H1 (cell line): Measurements from ENCODE around the gene CHD2. TPM values are rescaled to one million over a fixed set of nuclear protein-coding genes. Genes with fewer than 3 reads are reported as not detected.
A peak's percentile ranks its signal among the peaks of the same experiment; 100 is the strongest.

ENCODE experiments used
- CTCF ChIA-PET: fragments of 300-600 bp; sonication (Branson Sonifier 250); formaldehyde crosslinking; loops from one replicate; lab custom pipeline; 2021; ENCODE audit not compliant: partially characterized antibody; lab: Charles Lee
- POLR2A ChIA-PET: fragments of 300-600 bp; sonication (Branson Sonifier 250); formaldehyde crosslinking; loops from one replicate; lab custom pipeline; 2021; ENCODE audit warnings: inconsistent platforms; ENCODE audit not compliant: partially characterized antibody; lab: Charles Lee
- DNase-seq, 2 experiments: peaks; one replicate each; pipeline versions ENCODE4 v3.0.0 to v3.0.0-alpha.2; 2010 to 2022; ENCODE audit warnings: low spot score in 2 of 2, low read depth in 1 of 2, mixed read lengths in 1 of 2
- FAIRE-seq: peaks from 2 replicates; lab custom pipeline; 2011; peaks lifted over from hg19 to GRCh38; lab: Jason Lieb, UNC
- H2AFZ ChIP-seq: 2 replicates; pipeline ENCODE4 v1.8.1; 2012; ENCODE audit warnings: low read length, inconsistent platforms
- H2AK5ac ChIP-seq: 2 replicates; pipeline ENCODE4 v1.6.1; 2013; ENCODE audit warnings: low read depth, low read length
- H2BK120ac ChIP-seq: replicated peaks from 2 replicates; pipeline ENCODE3; 2013; ENCODE audit warnings: low read depth, low read length, inconsistent platforms
- H2BK12ac ChIP-seq: 2 replicates; pipeline ENCODE4 v1.6.1; 2013; ENCODE audit warnings: low read depth, low read length
- H2BK15ac ChIP-seq: 2 replicates; pipeline ENCODE4 v1.6.1; 2013; ENCODE audit warnings: low read length
- H2BK20ac ChIP-seq: 2 replicates; pipeline ENCODE4 v1.6.1; 2013; ENCODE audit warnings: low read length
- H2BK5ac ChIP-seq: 2 replicates; pipeline ENCODE4 v1.6.1; 2013; ENCODE audit warnings: low read depth, low read length
- H3K14ac ChIP-seq: 2 replicates; pipeline ENCODE4 v1.6.1; 2013; ENCODE audit warnings: inconsistent platforms; ENCODE audit not compliant: insufficient read length
- H3K18ac ChIP-seq: 2 replicates; pipeline ENCODE4 v1.6.1; 2013; ENCODE audit warnings: low read length; ENCODE audit errors: extremely low read depth
- H3K23ac ChIP-seq: 2 replicates; pipeline ENCODE4 v1.6.1; 2013; ENCODE audit warnings: inconsistent platforms; ENCODE audit not compliant: insufficient read length
- H3K23me2 ChIP-seq: 2 replicates; pipeline ENCODE4 v1.6.1; 2013; ENCODE audit warnings: low read depth, low read length
- H3K27ac ChIP-seq: 2 replicates; pipeline ENCODE4 v1.6.1; 2011; ENCODE audit warnings: low read depth, low read length, inconsistent platforms
- H3K27me3 ChIP-seq, 4 experiments: replicated peaks in 1 of 4; 1 replicate in 1 of 4; 2 replicates in 3 of 4; pipeline versions ENCODE4 v1.6.1 to v1.8.1; 2011 to 2013; ENCODE audit warnings: low read length in 3 of 4, mild to moderate bottlenecking in 3 of 4, inconsistent platforms in 2 of 4, mixed read lengths in 2 of 4, moderate library complexity in 1 of 4; ENCODE audit not compliant: control insufficient read depth in 3 of 4, insufficient read depth in 3 of 4; ENCODE audit errors: extremely low read depth in 1 of 4
- H3K36me3 ChIP-seq, 4 experiments: 2 replicates each; pipeline versions ENCODE4 v1.6.1 to v1.8.1; 2011 to 2013; ENCODE audit warnings: mild to moderate bottlenecking in 4 of 4, low read length in 3 of 4, moderate library complexity in 2 of 4, control low read depth in 1 of 4, inconsistent platforms in 1 of 4; ENCODE audit not compliant: insufficient read depth in 4 of 4, control insufficient read depth in 2 of 4
- H3K4ac ChIP-seq: replicated peaks from 2 replicates; pipeline ENCODE3; 2013; ENCODE audit warnings: low read length, low read depth, mixed read lengths, inconsistent platforms; ENCODE audit not compliant: insufficient read length
- H3K4me1 ChIP-seq, 4 experiments: replicated peaks in 1 of 4; 1 replicate in 1 of 4; 2 replicates in 3 of 4; pipeline versions ENCODE4 v1.6.1 to v1.8.1; 2011 to 2013; ENCODE audit warnings: low read length in 3 of 4, inconsistent platforms in 2 of 4, mixed read lengths in 1 of 4; ENCODE audit not compliant: insufficient read depth in 4 of 4, control insufficient read depth in 3 of 4
- H3K4me2 ChIP-seq, 2 experiments: 2 replicates each; pipeline versions ENCODE4 v1.6.1 to v1.8.1; 2011 to 2013; ENCODE audit warnings: low read depth in 2 of 2, low read length in 2 of 2, control low read depth in 1 of 2, inconsistent platforms in 1 of 2, mild to moderate bottlenecking in 1 of 2; ENCODE audit not compliant: insufficient read depth in 1 of 2
- H3K4me3 ChIP-seq, 4 experiments: fragments of 200-600, 300-600 bp in 1 of 4; sonication (generic), shearing (Covaris generic), sonication (Bioruptor Twin) in 1 of 4; 2 replicates each; pipeline versions ENCODE4 v1.5.1 to v1.8.1; 2011 to 2016; ENCODE audit warnings: low read length in 4 of 4, low read depth in 3 of 4, control low read depth in 2 of 4, inconsistent platforms in 2 of 4, mild to moderate bottlenecking in 2 of 4, mixed read lengths in 1 of 4, moderate library complexity in 1 of 4; ENCODE audit not compliant: insufficient read depth in 2 of 4; ENCODE audit errors: extremely low read depth in 1 of 4
- H3K56ac ChIP-seq: replicated peaks from 2 replicates; pipeline ENCODE3; 2013; ENCODE audit warnings: low read depth, mild to moderate bottlenecking, mixed read lengths, low read length, inconsistent platforms; ENCODE audit not compliant: insufficient read length
- H3K79me1 ChIP-seq: 2 replicates; pipeline ENCODE4 v1.6.1; 2013; ENCODE audit warnings: low read depth, low read length, control low read depth
- H3K79me2 ChIP-seq, 2 experiments: 2 replicates each; pipeline versions ENCODE4 v1.6.1 to v1.8.1; 2012 to 2013; ENCODE audit warnings: low read length in 2 of 2, mild to moderate bottlenecking in 2 of 2, inconsistent platforms in 1 of 2; ENCODE audit not compliant: insufficient read depth in 2 of 2, control insufficient read depth in 1 of 2
- H3K9ac ChIP-seq, 4 experiments: replicated peaks in 1 of 4; 1 replicate in 1 of 4; 2 replicates in 3 of 4; pipeline versions ENCODE4 v1.6.1 to v1.8.1; 2011 to 2013; ENCODE audit warnings: low read depth in 3 of 4, low read length in 3 of 4, control low read depth in 2 of 4, mild to moderate bottlenecking in 2 of 4, moderate library complexity in 2 of 4, inconsistent platforms in 1 of 4; ENCODE audit errors: extremely low read depth in 1 of 4
- H3K9me3 ChIP-seq, 2 experiments: 2 replicates each; pipeline versions ENCODE4 v1.6.1 to v1.8.1; 2012 to 2013; ENCODE audit warnings: mild to moderate bottlenecking in 2 of 2, moderate library complexity in 2 of 2, control low read depth in 1 of 2, inconsistent platforms in 1 of 2, low read depth in 1 of 2, low read length in 1 of 2, mixed read lengths in 1 of 2; ENCODE audit not compliant: insufficient read depth in 2 of 2
- H4K20me1 ChIP-seq, 2 experiments: replicated peaks in 1 of 2; 2 replicates each; pipeline versions ENCODE3 to v1.8.1; 2011 to 2013; ENCODE audit warnings: inconsistent platforms in 2 of 2, low read length in 2 of 2, mild to moderate bottlenecking in 1 of 2; ENCODE audit not compliant: insufficient read depth in 2 of 2, control insufficient read depth in 1 of 2
- H4K5ac ChIP-seq: 2 replicates; pipeline ENCODE4 v1.6.1; 2013; ENCODE audit warnings: low read length, low read depth, mixed read lengths, inconsistent platforms; ENCODE audit not compliant: insufficient read length
- H4K8ac ChIP-seq: 2 replicates; pipeline ENCODE4 v1.8.0; 2013; ENCODE audit warnings: mild to moderate bottlenecking, moderate library complexity, low read length, inconsistent platforms; ENCODE audit not compliant: insufficient read depth; ENCODE audit errors: extremely low read depth
- H4K91ac ChIP-seq: replicated peaks from 2 replicates; pipeline ENCODE3; 2013; ENCODE audit warnings: low read length, mixed read lengths, inconsistent platforms; ENCODE audit not compliant: insufficient read length
- CTBP2 ChIP-seq: IDR thresholded peaks from 2 replicates; pipeline ENCODE4 v1.7.0; 2011; ENCODE audit warnings: borderline replicate concordance, mild to moderate bottlenecking, moderate library complexity, mixed read lengths, low read length; ENCODE audit not compliant: insufficient read depth, insufficient read length
- PHF8 ChIP-seq: fragments of 200-600 bp; sonication (generic); conservative IDR thresholded peaks from 2 replicates; pipeline ENCODE4 v1.7.1; 2012; ENCODE audit warnings: low read depth, mild to moderate bottlenecking, inconsistent platforms, low read length, moderate library complexity
- SIN3A ChIP-seq, 2 experiments: IDR thresholded peaks in 1 of 2; conservative IDR thresholded peaks in 1 of 2; 2 replicates each; pipeline ENCODE4 v1.6.1; 2011 to 2012; ENCODE audit warnings: low read length in 2 of 2, improper control_type of control experiment in 1 of 2, low read depth in 1 of 2, mild to moderate bottlenecking in 1 of 2
- TAF7 ChIP-seq: optimal IDR thresholded peaks from 2 replicates; pipeline ENCODE3; 2011; ENCODE audit warnings: low read depth, mild to moderate bottlenecking, inconsistent platforms, low read length, moderate library complexity, borderline replicate concordance
- TCF12 ChIP-seq: IDR thresholded peaks from 2 replicates; pipeline ENCODE4 v1.6.1; 2011; ENCODE audit warnings: low read depth, mild to moderate bottlenecking, low read length
- WGBS, 2 experiments: shearing (Covaris generic) in 1 of 2; methylation state at CpG; one replicate each; pipeline versions ENCODE4 v1.1.6 to v1.1.7; 2013 to 2015; ENCODE audit warnings: low lambda C conversion rate in 2 of 2, mixed read lengths in 2 of 2, inconsistent platforms in 1 of 2, low coverage in 1 of 2, missing lambda C conversion rate in 1 of 2; ENCODE audit not compliant: insufficient replicate concordance in 2 of 2, insufficient coverage in 1 of 2, insufficient read length in 1 of 2; ENCODE audit errors: extremely low coverage in 1 of 2, missing lambda C conversion rate in 1 of 2; 5-methylcytosine and 5-hydroxymethylcytosine counted together
- polyA plus RNA-seq, 7 experiments: library from polyadenylated mRNA; depleted of rRNA in 3 of 7; stranded (reverse) in 5 of 7; unstranded in 2 of 7; fragments of >200 nt in 5 of 7; fragments of 200-250 nt in 2 of 7; gene quantifications; 1 replicate in 5 of 7; 2 replicates in 1 of 7; 4 replicates in 1 of 7; pipeline versions ENCODE4 v1.2.1 to v1.2.3, GENCODE V29; 2011 to 2013; ENCODE audit warnings: missing spikeins in 2 of 7, mixed read lengths in 2 of 7
- total RNA-seq: library from RNA; stranded (reverse); fragmentation: NEBNext Ultra II Directional; extraction: Animal tissue kit (Norgen Biotek cat#: 25700); gene quantifications from 2 replicates; pipeline ENCODE4 v1.2.1, GENCODE V29; 2021

CHD2 gene
- total and polyA plus RNA-seq, 2 of the 8 experiments (the other 6 are each of a cell fraction or from before 2014, with no cell fraction given) = 28.8 to 70.0 TPM

DNA sequence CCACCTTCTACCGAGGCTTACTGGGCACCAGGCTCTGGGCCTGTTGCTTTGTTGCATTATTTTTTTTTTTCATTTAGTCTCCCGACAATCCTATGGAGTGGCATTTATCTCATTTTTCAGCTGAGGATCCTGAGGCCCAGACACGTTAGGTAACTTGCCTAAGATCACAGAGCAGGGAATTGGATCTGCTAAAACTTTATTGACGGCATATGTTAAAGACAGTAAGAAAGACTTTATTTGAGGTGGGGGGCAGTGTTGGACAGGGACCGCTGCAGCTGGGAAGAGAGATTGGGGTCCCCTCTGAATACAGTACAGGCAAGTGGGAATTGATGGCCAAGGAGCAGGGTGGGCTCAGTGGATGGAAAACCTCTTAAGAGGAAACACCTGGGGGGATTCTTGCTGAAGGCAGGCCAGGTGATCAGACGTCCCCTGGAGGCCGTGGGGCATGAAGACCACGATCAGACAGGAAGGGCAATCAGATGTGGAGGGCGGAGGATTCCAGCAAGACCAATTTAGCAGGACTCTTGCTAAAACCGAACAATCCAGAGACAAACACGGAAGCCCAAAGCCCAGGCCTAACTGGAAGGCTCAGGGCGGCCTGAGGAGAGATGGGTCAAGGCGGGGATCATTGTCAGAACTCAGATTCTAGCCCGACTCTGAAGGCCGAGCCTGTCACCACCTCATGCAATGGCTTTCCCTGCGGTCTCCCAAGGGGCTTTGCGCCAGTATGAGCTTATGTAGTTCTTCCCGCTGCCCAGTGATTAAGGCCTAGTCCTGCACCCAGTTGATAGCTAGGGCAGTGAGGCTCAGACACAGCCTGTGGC, 135.2 kb downstream of the CHD2 start:
- Histone ChIP-seq H2BK12ac (no peak overlapping the region), H3K18ac (peak overlapping the region; percentile 38), H2AFZ (no peak overlapping the region), H3K36me3 (no peaks in the 10 kb centered on the region), H4K5ac (no peak overlapping the region), H4K8ac (no peak overlapping the region), H2BK120ac (no peak overlapping the region), H3K4me3 (no peak overlapping the region), H2BK20ac (no peak overlapping the region), H3K27ac (no peak overlapping the region), H4K20me1 (no peaks in the 10 kb centered on the region), H2BK15ac (0 out of 2 replicates have a peak overlapping the region, but pooled peaks have one; percentile 55), H2BK5ac (no peak overlapping the region), H2AK5ac (no peak overlapping the region), H3K9ac (no peak overlapping the region), H3K27me3 (peaks cover 0 to 2% (median 0%) of the 10 kb centered on the region in 4 experiments; a peak in 1 of 7 replicates), H3K9me3 (no peaks in the 10 kb centered on the region), H3K4me2 (no peak overlapping the region), H3K4ac (peak overlapping the region; percentile 89), H3K4me1 (no peaks in the 10 kb centered on the region; a peak in 2 of 7 replicates), H3K23ac (no peak overlapping the region), H4K91ac (no peak overlapping the region), H3K79me2 (no peaks in the 10 kb centered on the region), H3K56ac (no peak overlapping the region), H3K14ac (no peak overlapping the region), H3K79me1 (no peaks in the 10 kb centered on the region), H3K23me2 (no peaks in the 10 kb centered on the region)
- ChIA-PET CTCF (interaction anchor here (0.6 to 8.6 kb wide), 25 partner anchors 9 to 1098 kb away, joined by 3 to 77 read pairs (median 4); partner anchors contain the start of gene RGMA), POLR2A (interaction anchor here (0.6 kb wide), 1 partner anchor 103 kb away, joined by 3 read pairs; no protein-coding TSS in a partner anchor)
- FAIRE-seq = no peak
- TF ChIP-seq CTBP2 (no peak), TCF12 (no peak), SIN3A (conservative IDR thresholded peaks at IDR 0.05 in 1 of 2, IDR thresholded peaks at IDR 0.05 in 1 of 2; ENCODE audit: low read depth in 1 of 2, low read length in 2 of 2) (no peak), PHF8 (no peak), TAF7 (no peak)
- DNase-seq = no peak
- WGBS, 2 experiments = 92% methylated on average over 18 of the region's 18 CpGs; no CpG with 5 or more reads in 1 of the 2 experiments
